Keratinocyte (primary cell): ENCODE results near the gene VPS25.

Experiments used
- EZH2 ChIP-seq: IDR thresholded peaks from one replicate; pipeline ENCODE4 v1.6.1; 2012; ENCODE audit warnings: inconsistent platforms, mild to moderate bottlenecking, low read length, moderate library complexity
- TF ChIP-seq, protein P1 (sequence below), 3 experiments: IDR thresholded peaks in 1 of 3; conservative IDR thresholded peaks in 1 of 3; optimal IDR thresholded peaks in 1 of 3; 2 replicates in 2 of 3; 3 replicates in 1 of 3; pipeline versions ENCODE3 to v1.5.1; 2011; ENCODE audit warnings: low read length in 3 of 3, mild to moderate bottlenecking in 3 of 3, moderate library complexity in 2 of 3, control low read depth in 1 of 3, inconsistent platforms in 1 of 3; ENCODE audit not compliant: insufficient read depth in 2 of 3; ENCODE audit errors: extremely low read depth in 1 of 3

DNA sequence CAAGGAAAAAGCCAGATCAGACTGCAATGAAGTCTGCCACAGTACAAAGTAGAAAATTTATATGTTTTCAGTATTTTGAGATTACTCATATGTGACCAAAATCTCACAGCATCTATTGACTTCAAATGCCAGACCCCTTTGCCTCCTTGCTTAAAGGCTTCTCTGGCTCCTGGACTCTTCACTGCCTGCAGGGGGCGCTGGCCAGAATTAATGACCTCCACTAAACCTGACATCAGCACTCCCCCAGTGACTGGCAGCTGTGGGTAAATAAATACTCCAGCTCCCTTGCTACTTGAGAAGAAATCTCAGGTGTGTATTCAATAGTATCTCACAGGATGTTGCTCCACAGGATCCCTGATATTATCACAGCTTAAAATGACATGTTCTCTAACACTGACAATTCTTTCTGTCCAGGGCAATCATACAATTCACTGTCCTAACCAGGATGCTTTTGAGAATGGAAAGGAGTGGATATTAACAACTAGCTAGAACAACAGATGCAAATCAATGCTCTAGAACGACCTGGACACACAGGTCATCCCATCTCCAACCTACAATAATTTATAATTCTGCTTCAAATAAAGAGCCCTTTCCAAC lies 46.8 kb downstream of the VPS25 start:
- TF ChIP-seq, protein P1, sequence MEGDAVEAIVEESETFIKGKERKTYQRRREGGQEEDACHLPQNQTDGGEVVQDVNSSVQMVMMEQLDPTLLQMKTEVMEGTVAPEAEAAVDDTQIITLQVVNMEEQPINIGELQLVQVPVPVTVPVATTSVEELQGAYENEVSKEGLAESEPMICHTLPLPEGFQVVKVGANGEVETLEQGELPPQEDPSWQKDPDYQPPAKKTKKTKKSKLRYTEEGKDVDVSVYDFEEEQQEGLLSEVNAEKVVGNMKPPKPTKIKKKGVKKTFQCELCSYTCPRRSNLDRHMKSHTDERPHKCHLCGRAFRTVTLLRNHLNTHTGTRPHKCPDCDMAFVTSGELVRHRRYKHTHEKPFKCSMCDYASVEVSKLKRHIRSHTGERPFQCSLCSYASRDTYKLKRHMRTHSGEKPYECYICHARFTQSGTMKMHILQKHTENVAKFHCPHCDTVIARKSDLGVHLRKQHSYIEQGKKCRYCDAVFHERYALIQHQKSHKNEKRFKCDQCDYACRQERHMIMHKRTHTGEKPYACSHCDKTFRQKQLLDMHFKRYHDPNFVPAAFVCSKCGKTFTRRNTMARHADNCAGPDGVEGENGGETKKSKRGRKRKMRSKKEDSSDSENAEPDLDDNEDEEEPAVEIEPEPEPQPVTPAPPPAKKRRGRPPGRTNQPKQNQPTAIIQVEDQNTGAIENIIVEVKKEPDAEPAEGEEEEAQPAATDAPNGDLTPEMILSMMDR (optimal IDR thresholded peaks at IDR 0.05 in 1 of 3, IDR thresholded peaks at IDR 0.05 in 1 of 3, conservative IDR thresholded peaks at IDR 0.05 in 1 of 3; ENCODE audit: extremely low read depth in 1 of 3, insufficient read depth in 2 of 3, low read length in 3 of 3) = peak; percentile 71 to 90 (median 73)
- no peak for TF ChIP-seq EZH2
